MM.1S (cell line): ENCODE measurements around the gene PERCC1.

Experiments
- EZH2 ChIP-seq: fragments of 300-600 bp; sonication (generic); optimal IDR thresholded peaks from 2 replicates; pipeline ENCODE3; 2017; ENCODE audit warnings: low read depth, mild to moderate bottlenecking, antibody characterized with exemption, low read length, mixed read lengths
- EZH2phosphoT487 ChIP-seq: fragments of 300-600 bp; sonication (generic); IDR thresholded peaks from 2 replicates; pipeline ENCODE4 v1.6.1; 2018; ENCODE audit warnings: antibody characterized with exemption, low read length
- TF ChIP-seq, protein P1 (sequence below): fragments of 300-600 bp; sonication (generic); IDR thresholded peaks from 2 replicates; pipeline ENCODE4 v1.5.1; 2016; ENCODE audit warnings: antibody characterized with exemption, low read length, mixed read lengths

DNA sequence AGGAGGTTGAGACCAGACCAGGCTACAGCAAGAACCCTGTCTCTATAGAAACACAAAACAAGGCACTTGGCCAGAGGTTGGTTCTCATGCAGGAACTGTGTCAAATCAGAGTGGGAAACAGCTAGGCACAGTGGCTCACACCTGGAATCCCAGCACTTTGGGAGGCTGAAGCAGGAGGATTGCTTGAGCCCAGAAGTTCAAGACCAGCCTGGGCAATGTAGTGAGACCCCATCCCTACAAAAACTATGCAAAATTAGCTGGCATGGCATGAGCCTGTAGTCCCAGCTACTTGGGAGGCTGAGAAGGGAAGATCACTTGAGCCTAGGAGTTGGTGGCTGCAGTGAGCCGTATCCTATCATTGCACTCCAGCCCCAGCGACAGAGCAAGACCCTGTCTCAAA is 18.0 kb upstream of the PERCC1 start:
- TF ChIP-seq, protein P1, sequence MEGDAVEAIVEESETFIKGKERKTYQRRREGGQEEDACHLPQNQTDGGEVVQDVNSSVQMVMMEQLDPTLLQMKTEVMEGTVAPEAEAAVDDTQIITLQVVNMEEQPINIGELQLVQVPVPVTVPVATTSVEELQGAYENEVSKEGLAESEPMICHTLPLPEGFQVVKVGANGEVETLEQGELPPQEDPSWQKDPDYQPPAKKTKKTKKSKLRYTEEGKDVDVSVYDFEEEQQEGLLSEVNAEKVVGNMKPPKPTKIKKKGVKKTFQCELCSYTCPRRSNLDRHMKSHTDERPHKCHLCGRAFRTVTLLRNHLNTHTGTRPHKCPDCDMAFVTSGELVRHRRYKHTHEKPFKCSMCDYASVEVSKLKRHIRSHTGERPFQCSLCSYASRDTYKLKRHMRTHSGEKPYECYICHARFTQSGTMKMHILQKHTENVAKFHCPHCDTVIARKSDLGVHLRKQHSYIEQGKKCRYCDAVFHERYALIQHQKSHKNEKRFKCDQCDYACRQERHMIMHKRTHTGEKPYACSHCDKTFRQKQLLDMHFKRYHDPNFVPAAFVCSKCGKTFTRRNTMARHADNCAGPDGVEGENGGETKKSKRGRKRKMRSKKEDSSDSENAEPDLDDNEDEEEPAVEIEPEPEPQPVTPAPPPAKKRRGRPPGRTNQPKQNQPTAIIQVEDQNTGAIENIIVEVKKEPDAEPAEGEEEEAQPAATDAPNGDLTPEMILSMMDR = no peak
- TF ChIP-seq EZH2phosphoT487 (no peak), EZH2 (no peak)
